Activated CD4-positive, alpha-beta T cell treated with anti-CD3 and anti-CD28 coated beads, Interleukin-2, Interleukin-4, amounts not matched to agents 100 ng/mL and 50 ng/mL, durations not matched to agents 16 hours and 8 hours (primary cell): Measurements from ENCODE around the gene CBL.
A peak's percentile ranks its signal among the peaks of the same experiment; 100 is the strongest.

Source experiments
- DNase-seq: peaks from one replicate; pipeline ENCODE4 v3.0.0-alpha.2; 2020; ENCODE audit warnings: low spot score

The CBL gene

GRCh38 chr11:119273721-119274120 is 67.6 kb downstream of the CBL start:
- DNase-seq = no peak

GRCh38 chr11:119277660-119278059 is 71.5 kb downstream of the CBL start:
- no peak for DNase-seq

GRCh38 chr11:119282495-119282894 is 76.4 kb downstream of the CBL start:
- no peak for DNase-seq

- DNase-seq = peak; percentile 54
Measured at GRCh38 chr11:119284344-119285157, 78.4 kb downstream of the CBL start.

GRCh38 chr11:119285431-119285830 is 79.3 kb downstream of the CBL start:
- DNase-seq = no peak

GRCh38 chr11:119288219-119288618 is 82.1 kb downstream of the CBL start:
- no peak for DNase-seq

GRCh38 chr11:119290894-119291497 is 84.9 kb downstream of the CBL start:
- DNase-seq = no peak

- DNase-seq = no peak
Measured at GRCh38 chr11:119293461-119293860, 87.3 kb downstream of the CBL start.

GRCh38 chr11:119295178-119295577 is 89.0 kb downstream of the CBL start:
- no peak for DNase-seq

GRCh38 chr11:119297938-119298337 is 91.8 kb downstream of the CBL start:
- DNase-seq = no peak

GRCh38 chr11:119298726-119299125 is 92.6 kb downstream of the CBL start:
- DNase-seq = no peak

- DNase-seq = no peak
Measured at GRCh38 chr11:119299416-119299815, 93.3 kb downstream of the CBL start.

GRCh38 chr11:119300198-119300964 is 94.2 kb downstream of the CBL start:
- DNase-seq = no peak

GRCh38 chr11:119303227-119303718 is 97.1 kb downstream of the CBL start:
- no peak for DNase-seq

GRCh38 chr11:119305556-119306372 is 99.6 kb downstream of the CBL start:
- no peak for DNase-seq

- peak; percentile 33 for DNase-seq
Measured at GRCh38 chr11:119306373-119306890, 100.3 kb downstream of the CBL start.

GRCh38 chr11:119307219-119307618 is 101.1 kb downstream of the CBL start:
- no peak for DNase-seq

GRCh38 chr11:119307974-119308373 is 101.8 kb downstream of the CBL start:
- no peak for DNase-seq

- DNase-seq = no peak
Measured at GRCh38 chr11:119309411-119309810, 103.3 kb downstream of the CBL start.

- DNase-seq = no peak
Measured at GRCh38 chr11:119309953-119310681, 104.0 kb downstream of the CBL start.

- no peak for DNase-seq
Measured at GRCh38 chr11:119310682-119311052, 104.5 kb downstream of the CBL start.
